Left ventricle myocardium inferior (tissue), 1 donor: Measurements from ENCODE around the gene FIBCD1. TPM values are rescaled to one million over a fixed set of nuclear protein-coding genes. Genes with fewer than 3 reads are reported as not detected.

Experiments used
- DNase-seq: peaks from one replicate; pipeline ENCODE4 v3.0.0-alpha.2; 2020
- H3K27ac ChIP-seq: fragments of 200-600 bp; replicated peaks from 2 replicates; pipeline ENCODE4 v1.8.0; 2021
- H3K27me3 ChIP-seq: fragments of 200-600 bp; 2 replicates; pipeline ENCODE4 v1.8.0; 2021; ENCODE audit warnings: low read depth
- H3K36me3 ChIP-seq: fragments of 200-600 bp; 2 replicates; pipeline ENCODE4 v1.8.0; 2021
- H3K4me1 ChIP-seq: fragments of 200-600 bp; 2 replicates; pipeline ENCODE4 v1.8.0; 2021
- H3K4me3 ChIP-seq: fragments of 200-600 bp; 2 replicates; pipeline ENCODE4 v1.8.0; 2021; ENCODE audit warnings: mild to moderate bottlenecking, moderate library complexity
- H3K9me3 ChIP-seq: fragments of 200-600 bp; replicated peaks from 2 replicates; pipeline ENCODE4 v1.8.0; 2021
- CTCF ChIP-seq: fragments of 200-600 bp; IDR thresholded peaks from 2 replicates; pipeline ENCODE4 v1.8.0; 2021; ENCODE audit warnings: antibody characterized with exemption, mild to moderate bottlenecking, borderline replicate concordance
- intact Hi-C: fragments of 100-400 bp; cut with micrococcal nuclease; formaldehyde crosslinking; loops from one replicate; pipeline ENCODE4 v1.11.0; 2022
- total RNA-seq: library from RNA; stranded (reverse); fragmentation: NEBNext Ultra II Directional; extraction: Animal tissue kit (Norgen Biotek cat#: 25700); gene quantifications from one replicate; pipeline ENCODE4 v1.2.1, GENCODE V29; 2021
- donor health status: DM: no; HTN: yes; CAD: no; lungs with severe emphysema.

The FIBCD1 gene
- total RNA-seq, 1 donor from 2014 or later: 0.58 TPM

GRCh38 chr9:130944510-130945058 lies 5.5 kb upstream of the FIBCD1 start:
- no peak for DNase-seq
- Histone ChIP-seq H3K36me3 (no peaks in the 10 kb centered on the region), H3K27ac (no peak overlapping the region), H3K27me3 (peaks cover 73% of the 10 kb centered on the region), H3K9me3 (peaks cover 2% of the 10 kb centered on the region), H3K4me3 (no peak overlapping the region), H3K4me1 (peaks cover 14% of the 10 kb centered on the region)
- no peak for TF ChIP-seq CTCF
- intact Hi-C loops: loop anchor here (10.0 kb wide), 1 partner anchor 240 kb away; no protein-coding TSS in a partner anchor

GRCh38 chr9:130943777-130944176 lies 4.7 kb upstream of the FIBCD1 start:
- TF ChIP-seq CTCF: no peak
- peaks cover 73% of the 10 kb centered on the region for H3K27me3 ChIP-seq
- intact Hi-C loops: loop anchor here (10.0 kb wide), 1 partner anchor 239 kb away; no protein-coding TSS in a partner anchor

GRCh38 chr9:130943221-130943620 lies 4.2 kb upstream of the FIBCD1 start:
- intact Hi-C loops: loop anchor here (10.0 kb wide), 1 partner anchor 238 kb away; no protein-coding TSS in a partner anchor
- H3K27me3 ChIP-seq: peaks cover 73% of the 10 kb centered on the region
- no peaks in the 10 kb centered on the region for H3K36me3 ChIP-seq
- DNase-seq: no peak
- peaks cover 26% of the 10 kb centered on the region for H3K4me1 ChIP-seq
- no peak overlapping the region for H3K27ac ChIP-seq
- no peak overlapping the region for H3K4me3 ChIP-seq
- no peaks in the 10 kb centered on the region for H3K9me3 ChIP-seq
- no peak for TF ChIP-seq CTCF

More at GRCh38 chr9:130943777-130944176, 4.7 kb upstream of the FIBCD1 start:
- H3K36me3 ChIP-seq: no peaks in the 10 kb centered on the region
- H3K4me3 ChIP-seq: no peak overlapping the region
- H3K27ac ChIP-seq: no peak overlapping the region
- no peaks in the 10 kb centered on the region for H3K9me3 ChIP-seq
- peaks cover 22% of the 10 kb centered on the region for H3K4me1 ChIP-seq
- DNase-seq: no peak

GRCh38 chr9:130942679-130943078 lies 3.6 kb upstream of the FIBCD1 start:
- no peak for DNase-seq
- no peaks in the 10 kb centered on the region for H3K36me3 ChIP-seq
- H3K27me3 ChIP-seq: peaks cover 73% of the 10 kb centered on the region
- H3K4me3 ChIP-seq: no peak overlapping the region
- peaks cover 32% of the 10 kb centered on the region for H3K4me1 ChIP-seq
- no peaks in the 10 kb centered on the region for H3K9me3 ChIP-seq
- intact Hi-C loops: loop anchor here (10.0 kb wide), 1 partner anchor 238 kb away; no protein-coding TSS in a partner anchor
- no peak for TF ChIP-seq CTCF
- H3K27ac ChIP-seq: no peak overlapping the region

- no peak for TF ChIP-seq CTCF
- peaks cover 32% of the 10 kb centered on the region for H3K4me1 ChIP-seq
- DNase-seq: no peak
- H3K9me3 ChIP-seq: no peaks in the 10 kb centered on the region
- peaks cover 74% of the 10 kb centered on the region for H3K27me3 ChIP-seq
- intact Hi-C loops: loop anchor here (10.0 kb wide), 1 partner anchor 237 kb away; no protein-coding TSS in a partner anchor
- H3K27ac ChIP-seq: no peak overlapping the region
- H3K4me3 ChIP-seq: no peak overlapping the region
- H3K36me3 ChIP-seq: no peaks in the 10 kb centered on the region
Measured at GRCh38 chr9:130942084-130942483, 3.0 kb upstream of the FIBCD1 start.
